Fibroblast of villous mesenchyme (primary cell): ENCODE measurements around the gene CORO2B. TPM values are rescaled to one million over a fixed set of nuclear protein-coding genes. Genes with fewer than 3 reads are reported as not detected.
A peak's percentile ranks its signal among the peaks of the same experiment; 100 is the strongest.

Source experiments
- DNase-seq: peaks from one replicate; pipeline ENCODE4 v3.0.0-alpha.2; 2010; ENCODE audit warnings: low read depth
- H3K4me3 ChIP-seq: 2 replicates; pipeline ENCODE4 v1.5.1; 2011; ENCODE audit warnings: low read depth, mild to moderate bottlenecking, low read length
- total RNA-seq: library from RNA; depleted of rRNA; stranded (reverse); fragments of >200 nt; gene quantifications from 2 replicates; pipeline ENCODE4 v1.2.3, GENCODE V29; 2012
- TF ChIP-seq, protein P1 (sequence below): IDR thresholded peaks from 2 replicates; pipeline ENCODE4 v1.5.1; 2012; ENCODE audit warnings: low read depth, mild to moderate bottlenecking, low read length; ENCODE audit not compliant: insufficient read depth

The CORO2B gene
- total RNA-seq, 1 donor = 9.5 TPM

DNA sequence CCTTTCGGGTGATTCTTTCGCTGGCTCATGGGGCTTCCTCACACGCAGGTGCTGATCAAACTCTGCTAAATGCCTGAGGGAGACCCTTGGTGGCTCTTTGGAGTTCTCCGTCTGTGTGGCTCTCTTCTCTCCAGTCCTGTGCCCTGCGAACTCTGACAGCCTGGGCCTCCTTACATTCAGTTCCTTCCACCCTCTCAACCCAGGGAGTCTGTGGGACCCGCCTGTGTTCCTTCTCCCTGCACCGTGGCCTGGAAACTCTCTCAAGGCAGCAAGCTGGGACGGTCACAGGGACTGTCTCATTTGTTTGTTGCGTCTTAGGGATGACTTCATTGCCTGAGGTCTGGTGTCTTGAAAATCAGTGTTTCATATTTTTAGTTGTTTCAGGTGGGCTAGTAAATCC, 37.0 kb upstream of the CORO2B start:
- H3K4me3 ChIP-seq = no peak overlapping the region
- TF ChIP-seq, protein P1, sequence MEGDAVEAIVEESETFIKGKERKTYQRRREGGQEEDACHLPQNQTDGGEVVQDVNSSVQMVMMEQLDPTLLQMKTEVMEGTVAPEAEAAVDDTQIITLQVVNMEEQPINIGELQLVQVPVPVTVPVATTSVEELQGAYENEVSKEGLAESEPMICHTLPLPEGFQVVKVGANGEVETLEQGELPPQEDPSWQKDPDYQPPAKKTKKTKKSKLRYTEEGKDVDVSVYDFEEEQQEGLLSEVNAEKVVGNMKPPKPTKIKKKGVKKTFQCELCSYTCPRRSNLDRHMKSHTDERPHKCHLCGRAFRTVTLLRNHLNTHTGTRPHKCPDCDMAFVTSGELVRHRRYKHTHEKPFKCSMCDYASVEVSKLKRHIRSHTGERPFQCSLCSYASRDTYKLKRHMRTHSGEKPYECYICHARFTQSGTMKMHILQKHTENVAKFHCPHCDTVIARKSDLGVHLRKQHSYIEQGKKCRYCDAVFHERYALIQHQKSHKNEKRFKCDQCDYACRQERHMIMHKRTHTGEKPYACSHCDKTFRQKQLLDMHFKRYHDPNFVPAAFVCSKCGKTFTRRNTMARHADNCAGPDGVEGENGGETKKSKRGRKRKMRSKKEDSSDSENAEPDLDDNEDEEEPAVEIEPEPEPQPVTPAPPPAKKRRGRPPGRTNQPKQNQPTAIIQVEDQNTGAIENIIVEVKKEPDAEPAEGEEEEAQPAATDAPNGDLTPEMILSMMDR = no peak
- DNase-seq = no peak

DNA sequence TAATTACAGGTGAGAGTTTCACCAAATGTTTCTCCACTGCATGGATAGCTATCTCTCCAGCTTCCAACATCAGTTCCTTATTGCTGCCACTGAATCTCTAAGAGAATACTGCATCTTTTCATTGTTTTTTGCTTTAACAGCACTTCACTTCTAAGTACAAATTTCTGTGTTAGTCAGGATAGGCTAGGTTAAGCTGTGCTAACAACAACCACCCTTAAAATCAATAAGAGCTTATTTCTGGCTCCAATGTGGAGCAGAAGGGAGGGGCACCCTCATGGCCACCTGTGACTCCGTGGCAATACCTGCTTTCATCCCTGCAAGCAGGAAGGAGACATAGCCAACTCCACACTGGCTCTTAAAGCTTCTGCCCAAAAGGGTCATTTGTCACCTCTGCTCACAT, 36.4 kb upstream of the CORO2B start:
- DNase-seq = no peak
- TF ChIP-seq, protein P1 = no peak
- no peak overlapping the region for H3K4me3 ChIP-seq

DNA sequence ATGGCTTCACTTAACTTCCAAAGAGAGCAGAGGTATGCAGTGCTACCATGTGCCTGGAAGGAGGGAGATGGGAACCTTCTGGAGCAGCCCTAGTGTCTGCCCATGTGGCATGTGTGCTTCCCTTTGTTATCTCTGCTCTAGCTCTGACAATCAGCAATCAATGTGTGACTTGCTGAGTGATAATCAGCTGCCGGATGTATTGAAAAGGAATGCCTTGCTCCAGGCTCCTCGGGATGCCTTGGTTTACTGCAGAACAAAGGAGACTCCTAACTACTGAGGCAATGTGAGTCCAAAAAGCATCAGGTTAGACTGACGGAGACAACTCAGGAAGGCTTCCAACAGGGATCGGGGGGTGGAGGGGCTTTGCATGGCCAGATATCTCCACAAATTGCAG, 36.0 kb upstream of the CORO2B start:
- TF ChIP-seq, protein P1 = no peak
- no peak for DNase-seq
- no peak overlapping the region for H3K4me3 ChIP-seq

DNA sequence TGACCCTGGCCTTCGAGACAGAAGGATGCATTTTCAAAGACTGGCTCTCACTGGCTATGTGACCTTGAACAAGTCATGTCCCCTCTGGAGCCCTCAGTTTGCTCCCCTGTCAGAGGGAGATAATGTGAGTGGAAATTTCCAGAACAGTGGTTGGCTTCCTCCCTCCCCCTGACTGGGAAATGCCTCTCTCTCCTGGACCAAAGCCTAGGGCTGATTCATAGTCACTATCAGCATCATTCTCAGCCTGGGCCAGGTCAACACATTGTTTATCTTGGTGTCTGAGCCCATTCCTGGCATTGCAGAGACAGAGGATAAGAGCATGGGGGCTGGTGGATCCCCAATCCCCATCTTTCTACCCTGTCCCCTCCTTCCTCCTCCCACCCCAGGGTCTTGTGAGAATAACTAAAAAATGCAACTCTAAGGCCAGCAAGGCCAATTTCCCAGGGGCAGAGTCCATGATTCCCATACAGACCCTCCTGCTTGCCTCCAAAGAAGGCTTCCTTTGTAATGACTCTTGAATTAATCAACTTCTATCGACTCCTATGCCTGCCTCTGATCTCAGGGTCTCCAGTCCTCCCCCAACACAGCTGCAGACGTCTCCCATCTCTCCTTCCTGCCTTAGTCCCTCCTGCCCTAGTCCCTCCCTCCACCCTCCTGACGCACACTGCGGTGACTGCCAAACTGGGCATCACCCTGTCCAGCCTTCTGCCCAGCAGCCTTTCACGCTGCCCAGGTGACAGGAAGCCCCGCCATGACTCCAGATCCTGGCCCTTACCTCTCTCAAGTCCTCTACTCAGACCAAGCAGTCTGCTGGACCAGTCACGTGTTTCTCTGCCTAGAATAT, 35.4 kb upstream of the CORO2B start:
- H3K4me3 ChIP-seq = no peak overlapping the region
- peak; percentile 93 for DNase-seq
- TF ChIP-seq, protein P1 = no peak

DNA sequence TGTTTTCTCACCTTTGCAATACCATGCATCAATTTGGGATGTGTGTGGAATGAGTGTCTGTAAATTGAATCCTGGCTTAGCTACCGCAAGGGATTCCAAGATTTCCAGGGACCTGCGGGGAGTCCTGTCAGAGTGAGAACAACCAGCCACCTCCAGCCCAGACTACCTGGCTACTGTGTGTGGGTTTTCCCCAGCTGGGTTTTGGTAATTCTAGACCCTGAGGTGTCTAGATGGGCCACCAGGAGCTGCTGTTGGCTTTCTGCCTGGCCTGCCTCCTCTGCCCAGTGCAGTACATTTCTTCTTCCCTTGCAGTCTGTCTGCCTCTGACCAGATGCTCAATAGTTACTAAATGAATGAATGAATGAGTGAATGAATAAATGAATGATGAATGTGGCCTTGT, 32.5 kb upstream of the CORO2B start:
- DNase-seq = no peak
- TF ChIP-seq, protein P1 = no peak
- H3K4me3 ChIP-seq = no peak overlapping the region

DNA sequence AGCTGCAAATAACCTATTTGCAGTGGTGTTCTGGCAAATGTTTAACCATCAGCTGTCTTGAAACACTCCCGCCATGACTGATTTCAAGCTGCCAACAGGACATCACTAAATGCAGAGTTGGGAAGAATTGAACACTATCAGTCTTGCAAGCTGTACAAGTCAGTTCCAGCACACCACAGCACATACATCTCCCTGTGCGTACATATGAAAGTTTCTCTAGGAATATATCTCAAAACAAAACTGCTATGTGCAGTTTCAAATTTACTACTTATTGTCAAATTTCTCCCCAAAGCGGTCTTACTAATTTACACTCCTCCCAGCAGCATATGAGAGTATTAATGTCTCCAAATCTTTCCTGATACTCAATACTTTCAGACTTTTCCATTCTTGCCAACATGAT, 30.4 kb upstream of the CORO2B start:
- no peak overlapping the region for H3K4me3 ChIP-seq
- TF ChIP-seq, protein P1 = no peak
- DNase-seq = no peak

DNA sequence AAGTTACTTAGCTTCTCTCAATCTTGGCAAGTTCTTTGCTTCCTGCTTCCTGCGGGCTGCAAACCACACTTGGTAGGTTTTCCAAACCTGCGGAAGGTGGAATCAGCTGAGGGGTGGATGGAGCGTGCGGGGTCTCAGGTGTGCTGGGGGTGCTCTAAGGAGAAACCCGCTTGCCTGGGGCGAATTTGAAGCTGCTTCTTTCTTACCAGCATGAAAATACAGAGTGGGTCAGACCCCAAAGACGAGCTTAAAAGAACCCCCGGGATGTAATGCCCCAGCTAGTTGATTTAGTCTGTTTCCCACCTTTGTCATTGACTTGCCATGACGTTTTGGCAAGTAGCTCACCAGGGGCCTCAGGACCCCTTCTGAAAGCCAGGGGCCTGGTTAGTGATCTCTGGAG, 28.8 kb upstream of the CORO2B start:
- no peak overlapping the region for H3K4me3 ChIP-seq
- no peak for DNase-seq
- TF ChIP-seq, protein P1 = no peak
